HepG2 (cell line): ENCODE measurements around the gene ANO9. TPM values are rescaled to one million over a fixed set of nuclear protein-coding genes. Genes with fewer than 3 reads are reported as not detected.
A peak's percentile ranks its signal among the peaks of the same experiment; 100 is the strongest.

ENCODE experiments used
- DR1 ChIP-seq: sonication (generic); formaldehyde crosslinking; IDR thresholded peaks from 2 replicates; pipeline ENCODE4 v1.8.0; 2021; ENCODE audit warnings: mild to moderate bottlenecking, missing genetic modification reagents, inconsistent platforms
- EEA1 ChIP-seq: sonication (generic); formaldehyde crosslinking; IDR thresholded peaks from 2 replicates; pipeline ENCODE4 v1.5.1; 2020; ENCODE audit warnings: mild to moderate bottlenecking, missing genetic modification reagents, borderline replicate concordance
- GATAD1 ChIP-seq: IDR thresholded peaks from 2 replicates; pipeline ENCODE4 v1.6.1; 2016; ENCODE audit warnings: missing genetic modification reagents, missing compliant biosample characterization
- KLF11 ChIP-seq: IDR thresholded peaks from 2 replicates; pipeline ENCODE4 v1.6.1; 2016; ENCODE audit warnings: missing compliant biosample characterization
- PRDM15 ChIP-seq: sonication (generic); formaldehyde crosslinking; IDR thresholded peaks from 2 replicates; pipeline ENCODE4 v1.4.0; 2020; ENCODE audit warnings: missing genetic modification reagents
- SRSF9 ChIP-seq: fragments of 200-400 bp; formaldehyde crosslinking; IDR thresholded peaks from 2 replicates; pipeline ENCODE4 v1.6.1; 2018; ENCODE audit warnings: borderline replicate concordance, mild to moderate bottlenecking, low read depth, low read length; ENCODE audit not compliant: insufficient read depth, poor library complexity, severe bottlenecking
- YEATS2 ChIP-seq: sonication (generic); formaldehyde crosslinking; IDR thresholded peaks from 2 replicates; pipeline ENCODE4 v1.4.0; 2020; ENCODE audit warnings: missing genetic modification reagents, borderline replicate concordance
- ZFAT ChIP-seq: sonication (generic); formaldehyde crosslinking; conservative IDR thresholded peaks from 2 replicates; pipeline ENCODE4 v1.8.1; 2023; ENCODE audit warnings: missing genetic modification reagents, inconsistent platforms
- ZGPAT ChIP-seq: IDR thresholded peaks from 2 replicates; pipeline ENCODE4 v1.6.1; 2016; ENCODE audit warnings: mild to moderate bottlenecking
- ZNF276 ChIP-seq: sonication (generic); formaldehyde crosslinking; IDR thresholded peaks from 2 replicates; pipeline ENCODE4 v1.4.0; 2020; ENCODE audit warnings: mild to moderate bottlenecking, low read depth, missing genetic modification reagents
- ZNF496 ChIP-seq: sonication (generic); formaldehyde crosslinking; IDR thresholded peaks from 2 replicates; pipeline ENCODE4 v1.8.1; 2023; ENCODE audit warnings: mild to moderate bottlenecking, moderate library complexity, missing genetic modification reagents; ENCODE audit not compliant: insufficient replicate concordance
- ZNF510 ChIP-seq: sonication (generic); formaldehyde crosslinking; IDR thresholded peaks from 2 replicates; pipeline ENCODE4 v1.4.0; 2020; ENCODE audit warnings: low read depth, mild to moderate bottlenecking, missing genetic modification reagents
- ZNF547 ChIP-seq: sonication (generic); formaldehyde crosslinking; IDR thresholded peaks from 2 replicates; pipeline ENCODE4 v1.5.1; 2020; ENCODE audit warnings: mild to moderate bottlenecking, missing genetic modification reagents
- ZNF607 ChIP-seq: sonication (generic); formaldehyde crosslinking; IDR thresholded peaks from 2 replicates; pipeline ENCODE4 v1.5.1; 2020; ENCODE audit warnings: missing genetic modification reagents, mild to moderate bottlenecking, borderline replicate concordance
- ZNF639 ChIP-seq: conservative IDR thresholded peaks from 2 replicates; pipeline ENCODE4 v1.6.1; 2018; ENCODE audit warnings: missing genetic modification reagents
- ZSCAN31 ChIP-seq: sonication (generic); formaldehyde crosslinking; IDR thresholded peaks from 2 replicates; pipeline ENCODE4 v1.5.0; 2020; ENCODE audit warnings: low read depth, mild to moderate bottlenecking, missing genetic modification reagents
- ZUFSP ChIP-seq: sonication (generic); formaldehyde crosslinking; IDR thresholded peaks from 2 replicates; pipeline ENCODE4 v1.9.0; 2021; ENCODE audit warnings: missing genetic modification reagents, mild to moderate bottlenecking, borderline replicate concordance
- polyA plus RNA-seq, 8 experiments: library from polyadenylated mRNA; depleted of rRNA in 3 of 8; stranded (reverse) in 7 of 8; unstranded in 1 of 8; fragments of >200 nt; fragmentation: Illumina TruSeq in 4 of 8; extraction: Trizol in 4 of 8; gene quantifications; 2 replicates each; pipeline versions ENCODE4 v1.2.1 to v1.2.3, GENCODE V29; 2011 to 2016; ENCODE audit warnings: low read depth in 4 of 8, missing spikeins in 1 of 8, mixed read lengths in 1 of 8; ENCODE audit not compliant: insufficient read depth in 1 of 8
- total RNA-seq, 5 experiments: library from RNA; depleted of rRNA; stranded (reverse); fragments of >200 nt; fragmentation: Illumina TruSeq; extraction: Trizol; gene quantifications; 2 replicates each; pipeline ENCODE4 v1.2.3, GENCODE V29; 2016; ENCODE audit warnings: low read depth in 1 of 5

ANO9 gene
- total and polyA plus RNA-seq, 2 of the 13 experiments (the other 11 are each of a cell fraction or from before 2014, with no cell fraction given) = 8.9 to 14.3 TPM

GRCh38 chr11:449889-450808, 8.3 kb upstream of the ANO9 start, which contains the start of gene PTDSS2 (continued):
- TF ChIP-seq ZNF547 (CRISPR knock-in tag) = peak; percentile 86
- peak; percentile 86 for TF ChIP-seq ZGPAT (CRISPR knock-in tag)
- TF ChIP-seq ZNF276 = peak; percentile 88; the same call in 1 of the 2 replicates
- TF ChIP-seq ZUFSP (CRISPR knock-in tag) = no peak
- TF ChIP-seq YEATS2 (CRISPR knock-in tag) = peak; percentile 87
- peak; percentile 88 for TF ChIP-seq PRDM15 (CRISPR knock-in tag)
- peak; percentile 93 for TF ChIP-seq GATAD1 (CRISPR knock-in tag)
- peak; percentile 85 for TF ChIP-seq ZNF639 (CRISPR knock-in tag)
- TF ChIP-seq DR1 (CRISPR knock-in tag) = peak; percentile 54; the same call in 1 of the 2 replicates
- TF ChIP-seq KLF11 (CRISPR knock-in tag) = no peak
- TF ChIP-seq ZNF510 = peak; percentile 87; the same call in 1 of the 2 replicates
- TF ChIP-seq ZNF496 (CRISPR knock-in tag) = no peak
- TF ChIP-seq ZSCAN31 (CRISPR knock-in tag) = peak; percentile 74; the same call in 1 of the 2 replicates
- TF ChIP-seq ZNF607 (CRISPR knock-in tag) = peak; percentile 66
- TF ChIP-seq EEA1 (CRISPR knock-in tag) = 0 out of 2 replicates have a peak, but pooled peaks have one; percentile 34
- TF ChIP-seq ZFAT (CRISPR knock-in tag) = 0 out of 2 replicates have a peak, but pooled peaks have one; percentile 5
- TF ChIP-seq SRSF9 = no peak
